H1 (cell line): Measurements from ENCODE around the gene RPL36AL. TPM values are rescaled to one million over a fixed set of nuclear protein-coding genes. Genes with fewer than 3 reads are reported as not detected.

Experiments
- CTCF ChIA-PET: fragments of 300-600 bp; sonication (Branson Sonifier 250); formaldehyde crosslinking; loops from one replicate; lab custom pipeline; 2021; ENCODE audit not compliant: partially characterized antibody; lab: Charles Lee
- POLR2A ChIA-PET: fragments of 300-600 bp; sonication (Branson Sonifier 250); formaldehyde crosslinking; loops from one replicate; lab custom pipeline; 2021; ENCODE audit warnings: inconsistent platforms; ENCODE audit not compliant: partially characterized antibody; lab: Charles Lee
- DNase-seq, 2 experiments: peaks; one replicate each; pipeline versions ENCODE4 v3.0.0 to v3.0.0-alpha.2; 2010 to 2022; ENCODE audit warnings: low spot score in 2 of 2, low read depth in 1 of 2, mixed read lengths in 1 of 2
- FAIRE-seq: peaks from 2 replicates; lab custom pipeline; 2011; peaks lifted over from hg19 to GRCh38; lab: Jason Lieb, UNC
- H2AFZ ChIP-seq: 2 replicates; pipeline ENCODE4 v1.8.1; 2012; ENCODE audit warnings: low read length, inconsistent platforms
- H2AK5ac ChIP-seq: 2 replicates; pipeline ENCODE4 v1.6.1; 2013; ENCODE audit warnings: low read depth, low read length
- H2BK120ac ChIP-seq: replicated peaks from 2 replicates; pipeline ENCODE3; 2013; ENCODE audit warnings: low read depth, low read length, inconsistent platforms
- H2BK12ac ChIP-seq: 2 replicates; pipeline ENCODE4 v1.6.1; 2013; ENCODE audit warnings: low read depth, low read length
- H2BK15ac ChIP-seq: 2 replicates; pipeline ENCODE4 v1.6.1; 2013; ENCODE audit warnings: low read length
- H2BK20ac ChIP-seq: 2 replicates; pipeline ENCODE4 v1.6.1; 2013; ENCODE audit warnings: low read length
- H2BK5ac ChIP-seq: 2 replicates; pipeline ENCODE4 v1.6.1; 2013; ENCODE audit warnings: low read depth, low read length
- H3K14ac ChIP-seq: 2 replicates; pipeline ENCODE4 v1.6.1; 2013; ENCODE audit warnings: inconsistent platforms; ENCODE audit not compliant: insufficient read length
- H3K18ac ChIP-seq: 2 replicates; pipeline ENCODE4 v1.6.1; 2013; ENCODE audit warnings: low read length; ENCODE audit errors: extremely low read depth
- H3K23ac ChIP-seq: 2 replicates; pipeline ENCODE4 v1.6.1; 2013; ENCODE audit warnings: inconsistent platforms; ENCODE audit not compliant: insufficient read length
- H3K23me2 ChIP-seq: 2 replicates; pipeline ENCODE4 v1.6.1; 2013; ENCODE audit warnings: low read depth, low read length
- H3K27ac ChIP-seq: 2 replicates; pipeline ENCODE4 v1.6.1; 2011; ENCODE audit warnings: low read depth, low read length, inconsistent platforms
- H3K27me3 ChIP-seq, 4 experiments: replicated peaks in 1 of 4; 1 replicate in 1 of 4; 2 replicates in 3 of 4; pipeline versions ENCODE4 v1.6.1 to v1.8.1; 2011 to 2013; ENCODE audit warnings: low read length in 3 of 4, mild to moderate bottlenecking in 3 of 4, inconsistent platforms in 2 of 4, mixed read lengths in 2 of 4, moderate library complexity in 1 of 4; ENCODE audit not compliant: control insufficient read depth in 3 of 4, insufficient read depth in 3 of 4; ENCODE audit errors: extremely low read depth in 1 of 4
- H3K36me3 ChIP-seq, 4 experiments: 2 replicates each; pipeline versions ENCODE4 v1.6.1 to v1.8.1; 2011 to 2013; ENCODE audit warnings: mild to moderate bottlenecking in 4 of 4, low read length in 3 of 4, moderate library complexity in 2 of 4, control low read depth in 1 of 4, inconsistent platforms in 1 of 4; ENCODE audit not compliant: insufficient read depth in 4 of 4, control insufficient read depth in 2 of 4
- H3K4ac ChIP-seq: replicated peaks from 2 replicates; pipeline ENCODE3; 2013; ENCODE audit warnings: low read length, low read depth, mixed read lengths, inconsistent platforms; ENCODE audit not compliant: insufficient read length
- H3K4me1 ChIP-seq, 4 experiments: replicated peaks in 1 of 4; 1 replicate in 1 of 4; 2 replicates in 3 of 4; pipeline versions ENCODE4 v1.6.1 to v1.8.1; 2011 to 2013; ENCODE audit warnings: low read length in 3 of 4, inconsistent platforms in 2 of 4, mixed read lengths in 1 of 4; ENCODE audit not compliant: insufficient read depth in 4 of 4, control insufficient read depth in 3 of 4
- H3K4me2 ChIP-seq, 2 experiments: 2 replicates each; pipeline versions ENCODE4 v1.6.1 to v1.8.1; 2011 to 2013; ENCODE audit warnings: low read depth in 2 of 2, low read length in 2 of 2, control low read depth in 1 of 2, inconsistent platforms in 1 of 2, mild to moderate bottlenecking in 1 of 2; ENCODE audit not compliant: insufficient read depth in 1 of 2
- H3K4me3 ChIP-seq, 4 experiments: fragments of 200-600, 300-600 bp in 1 of 4; sonication (generic), shearing (Covaris generic), sonication (Bioruptor Twin) in 1 of 4; 2 replicates each; pipeline versions ENCODE4 v1.5.1 to v1.8.1; 2011 to 2016; ENCODE audit warnings: low read length in 4 of 4, low read depth in 3 of 4, control low read depth in 2 of 4, inconsistent platforms in 2 of 4, mild to moderate bottlenecking in 2 of 4, mixed read lengths in 1 of 4, moderate library complexity in 1 of 4; ENCODE audit not compliant: insufficient read depth in 2 of 4; ENCODE audit errors: extremely low read depth in 1 of 4
- H3K56ac ChIP-seq: replicated peaks from 2 replicates; pipeline ENCODE3; 2013; ENCODE audit warnings: low read depth, mild to moderate bottlenecking, mixed read lengths, low read length, inconsistent platforms; ENCODE audit not compliant: insufficient read length
- H3K79me1 ChIP-seq: 2 replicates; pipeline ENCODE4 v1.6.1; 2013; ENCODE audit warnings: low read depth, low read length, control low read depth
- H3K79me2 ChIP-seq, 2 experiments: 2 replicates each; pipeline versions ENCODE4 v1.6.1 to v1.8.1; 2012 to 2013; ENCODE audit warnings: low read length in 2 of 2, mild to moderate bottlenecking in 2 of 2, inconsistent platforms in 1 of 2; ENCODE audit not compliant: insufficient read depth in 2 of 2, control insufficient read depth in 1 of 2
- H3K9ac ChIP-seq, 4 experiments: replicated peaks in 1 of 4; 1 replicate in 1 of 4; 2 replicates in 3 of 4; pipeline versions ENCODE4 v1.6.1 to v1.8.1; 2011 to 2013; ENCODE audit warnings: low read depth in 3 of 4, low read length in 3 of 4, control low read depth in 2 of 4, mild to moderate bottlenecking in 2 of 4, moderate library complexity in 2 of 4, inconsistent platforms in 1 of 4; ENCODE audit errors: extremely low read depth in 1 of 4
- H3K9me3 ChIP-seq, 2 experiments: 2 replicates each; pipeline versions ENCODE4 v1.6.1 to v1.8.1; 2012 to 2013; ENCODE audit warnings: mild to moderate bottlenecking in 2 of 2, moderate library complexity in 2 of 2, control low read depth in 1 of 2, inconsistent platforms in 1 of 2, low read depth in 1 of 2, low read length in 1 of 2, mixed read lengths in 1 of 2; ENCODE audit not compliant: insufficient read depth in 2 of 2
- H4K20me1 ChIP-seq, 2 experiments: replicated peaks in 1 of 2; 2 replicates each; pipeline versions ENCODE3 to v1.8.1; 2011 to 2013; ENCODE audit warnings: inconsistent platforms in 2 of 2, low read length in 2 of 2, mild to moderate bottlenecking in 1 of 2; ENCODE audit not compliant: insufficient read depth in 2 of 2, control insufficient read depth in 1 of 2
- H4K5ac ChIP-seq: 2 replicates; pipeline ENCODE4 v1.6.1; 2013; ENCODE audit warnings: low read length, low read depth, mixed read lengths, inconsistent platforms; ENCODE audit not compliant: insufficient read length
- H4K8ac ChIP-seq: 2 replicates; pipeline ENCODE4 v1.8.0; 2013; ENCODE audit warnings: mild to moderate bottlenecking, moderate library complexity, low read length, inconsistent platforms; ENCODE audit not compliant: insufficient read depth; ENCODE audit errors: extremely low read depth
- H4K91ac ChIP-seq: replicated peaks from 2 replicates; pipeline ENCODE3; 2013; ENCODE audit warnings: low read length, mixed read lengths, inconsistent platforms; ENCODE audit not compliant: insufficient read length
- CHD1 ChIP-seq: IDR thresholded peaks from 2 replicates; pipeline ENCODE4 v1.6.1; 2012; ENCODE audit warnings: low read depth, low read length, improper control_type of control experiment
- CTCF ChIP-seq, 3 experiments: IDR thresholded peaks; 1 replicate in 2 of 3; 2 replicates in 1 of 3; pipeline versions ENCODE4 v1.5.1 to v1.6.1; 2011; ENCODE audit warnings: low read length in 3 of 3, mild to moderate bottlenecking in 3 of 3, inconsistent platforms in 2 of 3, low read depth in 1 of 3, moderate library complexity in 1 of 3; ENCODE audit not compliant: insufficient read depth in 1 of 3; ENCODE audit errors: control extremely low read depth in 1 of 3
- HDAC2 ChIP-seq, 2 experiments: fragments of 300-600 bp in 1 of 2; sonication (generic) in 1 of 2; IDR thresholded peaks; 2 replicates each; pipeline ENCODE4 v1.6.1; 2011 to 2012; ENCODE audit warnings: low read depth in 2 of 2, low read length in 2 of 2, mild to moderate bottlenecking in 2 of 2, moderate library complexity in 2 of 2, borderline replicate concordance in 1 of 2, inconsistent platforms in 1 of 2
- POLR2AphosphoS5 ChIP-seq: IDR thresholded peaks from 2 replicates; pipeline ENCODE4 v1.6.1; 2011; ENCODE audit warnings: low read depth, low read length
- POU5F1 ChIP-seq: IDR thresholded peaks from 2 replicates; pipeline ENCODE4 v1.6.1; 2011; ENCODE audit warnings: low read depth, mild to moderate bottlenecking, low read length, moderate library complexity
- SIRT6 ChIP-seq: IDR thresholded peaks from one replicate; pipeline ENCODE4 v1.7.1; 2012; ENCODE audit warnings: low read length, inconsistent platforms
- SP4 ChIP-seq: IDR thresholded peaks from 2 replicates; pipeline ENCODE4 v1.6.1; 2012; ENCODE audit warnings: low read length, inconsistent platforms
- TBP ChIP-seq: IDR thresholded peaks from 2 replicates; pipeline ENCODE4 v1.6.1; 2011; ENCODE audit warnings: low read depth, low read length, improper control_type of control experiment
- WGBS, 2 experiments: shearing (Covaris generic) in 1 of 2; methylation state at CpG; one replicate each; pipeline versions ENCODE4 v1.1.6 to v1.1.7; 2013 to 2015; ENCODE audit warnings: low lambda C conversion rate in 2 of 2, mixed read lengths in 2 of 2, inconsistent platforms in 1 of 2, low coverage in 1 of 2, missing lambda C conversion rate in 1 of 2; ENCODE audit not compliant: insufficient replicate concordance in 2 of 2, insufficient coverage in 1 of 2, insufficient read length in 1 of 2; ENCODE audit errors: extremely low coverage in 1 of 2, missing lambda C conversion rate in 1 of 2; 5-methylcytosine and 5-hydroxymethylcytosine counted together
- polyA plus RNA-seq, 7 experiments: library from polyadenylated mRNA; depleted of rRNA in 3 of 7; stranded (reverse) in 5 of 7; unstranded in 2 of 7; fragments of >200 nt in 5 of 7; fragments of 200-250 nt in 2 of 7; gene quantifications; 1 replicate in 5 of 7; 2 replicates in 1 of 7; 4 replicates in 1 of 7; pipeline versions ENCODE4 v1.2.1 to v1.2.3, GENCODE V29; 2011 to 2013; ENCODE audit warnings: missing spikeins in 2 of 7, mixed read lengths in 2 of 7
- total RNA-seq: library from RNA; stranded (reverse); fragmentation: NEBNext Ultra II Directional; extraction: Animal tissue kit (Norgen Biotek cat#: 25700); gene quantifications from 2 replicates; pipeline ENCODE4 v1.2.1, GENCODE V29; 2021
- TF ChIP-seq, protein P1 (sequence below): IDR thresholded peaks from 2 replicates; pipeline ENCODE4 v1.6.1; 2012; ENCODE audit warnings: inconsistent platforms

Gene RPL36AL
- total and polyA plus RNA-seq, 2 of the 8 experiments (the other 6 are each of a cell fraction or from before 2014, with no cell fraction given) = 138 to 230 TPM

- no peak overlapping the region for H3K18ac ChIP-seq
- H3K27me3 ChIP-seq = no peaks in the 10 kb centered on the region
- no peak for FAIRE-seq
- no peak overlapping the region for H2BK120ac ChIP-seq
- no peak overlapping the region for H3K23ac ChIP-seq
- no peak overlapping the region for H3K27ac ChIP-seq
- peaks cover 0 to 29% (median 7%) of the 10 kb centered on the region in 4 experiments; a peak in 6 of 8 replicates for H3K36me3 ChIP-seq
- no peak overlapping the region for H4K8ac ChIP-seq
- no peak overlapping the region for H4K91ac ChIP-seq
- no peak overlapping the region for H3K4ac ChIP-seq
- no peak overlapping the region for H3K4me3 ChIP-seq
- no peaks in the 10 kb centered on the region for H3K23me2 ChIP-seq
- H4K5ac ChIP-seq = no peak overlapping the region
- no peak overlapping the region for H3K56ac ChIP-seq
- H2AFZ ChIP-seq = no peak overlapping the region
- no peak for DNase-seq
- WGBS, 2 experiments = 91% methylated on average over 6 of the region's 6 CpGs; no CpG with 5 or more reads in 1 of the 2 experiments
- ChIA-PET CTCF (interaction anchor here (0.6 kb wide), 1 partner anchor 226 kb away, joined by 3 read pairs; no protein-coding TSS in a partner anchor), POLR2A (interaction anchor here (0.7 kb wide), 1 partner anchor 15 kb away, joined by 4 read pairs; no protein-coding TSS in a partner anchor)
- no peaks in the 10 kb centered on the region for H3K79me2 ChIP-seq
- no peak overlapping the region for H3K9ac ChIP-seq
- H3K14ac ChIP-seq = no peak overlapping the region
- no peak overlapping the region for H2BK15ac ChIP-seq
- TF ChIP-seq SIRT6 (no peak), SP4 (no peak), CTCF (IDR thresholded peaks at IDR 0.05; ENCODE audit: control extremely low read depth in 1 of 3, insufficient read depth in 1 of 3, low read depth in 1 of 3, low read length in 3 of 3) (no peak), TBP (no peak), HDAC2 (IDR thresholded peaks at IDR 0.05; ENCODE audit: borderline replicate concordance in 1 of 2, low read depth in 2 of 2, low read length in 2 of 2) (no peak), POU5F1 (no peak), CHD1 (no peak), POLR2AphosphoS5 (no peak)
- TF ChIP-seq, protein P1, sequence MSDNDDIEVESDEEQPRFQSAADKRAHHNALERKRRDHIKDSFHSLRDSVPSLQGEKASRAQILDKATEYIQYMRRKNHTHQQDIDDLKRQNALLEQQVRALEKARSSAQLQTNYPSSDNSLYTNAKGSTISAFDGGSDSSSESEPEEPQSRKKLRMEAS = no peak
- no peaks in the 10 kb centered on the region for H3K4me1 ChIP-seq
- no peaks in the 10 kb centered on the region for H4K20me1 ChIP-seq
- no peaks in the 10 kb centered on the region for H3K9me3 ChIP-seq
- H3K79me1 ChIP-seq = no peaks in the 10 kb centered on the region
- no peak overlapping the region for H3K4me2 ChIP-seq
- no peak overlapping the region for H2BK5ac ChIP-seq
- H2BK20ac ChIP-seq = no peak overlapping the region
- no peak overlapping the region for H2BK12ac ChIP-seq
- H2AK5ac ChIP-seq = no peak overlapping the region
Measured at GRCh38 chr14:49653508-49653907, 33.1 kb upstream of the RPL36AL start.
